H9 (cell line): ENCODE data around the gene CCDC33. TPM values are rescaled to one million over a fixed set of nuclear protein-coding genes. Genes with fewer than 3 reads are reported as not detected.

Experiments used
- DNase-seq: peaks from one replicate; pipeline ENCODE4 v3.0.0-alpha.2; 2017
- H2AFZ ChIP-seq: one replicate; pipeline ENCODE4 v1.6.1; 2013; ENCODE audit warnings: mild to moderate bottlenecking, low read length, control low read depth, moderate library complexity
- H2AK5ac ChIP-seq: 2 replicates; pipeline ENCODE4 v1.6.1; 2013; ENCODE audit warnings: low read length, control low read depth, mixed read lengths; ENCODE audit not compliant: insufficient read length
- H2BK120ac ChIP-seq: one replicate; pipeline ENCODE4 v1.6.1; 2013; ENCODE audit warnings: low read depth, mild to moderate bottlenecking, low read length, control low read depth, inconsistent platforms; ENCODE audit not compliant: poor library complexity, severe bottlenecking
- H2BK12ac ChIP-seq: 2 replicates; pipeline ENCODE4 v1.6.1; 2013; ENCODE audit warnings: low read length, control low read depth, mixed read lengths, low read depth; ENCODE audit not compliant: insufficient read length
- H2BK15ac ChIP-seq: 2 replicates; pipeline ENCODE4 v1.6.1; 2013; ENCODE audit warnings: low read depth, low read length, control low read depth
- H2BK20ac ChIP-seq: one replicate; pipeline ENCODE4 v1.6.1; 2013; ENCODE audit warnings: low read depth, mild to moderate bottlenecking, low read length, control low read depth, inconsistent platforms; ENCODE audit not compliant: poor library complexity, severe bottlenecking
- H2BK5ac ChIP-seq: 2 replicates; pipeline ENCODE4 v1.6.1; 2013; ENCODE audit warnings: low read length, control low read depth, mixed read lengths; ENCODE audit not compliant: insufficient read length
- H3K14ac ChIP-seq: 2 replicates; pipeline ENCODE4 v1.6.1; 2013; ENCODE audit warnings: low read length, control low read depth; ENCODE audit not compliant: insufficient read depth
- H3K18ac ChIP-seq: 2 replicates; pipeline ENCODE4 v1.6.1; 2013; ENCODE audit warnings: low read depth, mild to moderate bottlenecking, mixed read lengths, low read length, control low read depth; ENCODE audit not compliant: insufficient read length
- H3K23ac ChIP-seq: 2 replicates; pipeline ENCODE4 v1.6.1; 2013; ENCODE audit warnings: low read length, control low read depth, mixed read lengths, low read depth; ENCODE audit not compliant: insufficient read length
- H3K23me2 ChIP-seq: 2 replicates; pipeline ENCODE4 v1.6.1; 2013; ENCODE audit warnings: low read depth, mild to moderate bottlenecking, mixed read lengths, low read length, control low read depth; ENCODE audit not compliant: insufficient read length, poor library complexity, severe bottlenecking
- H3K27ac ChIP-seq: 2 replicates; pipeline ENCODE4 v1.5.1; 2013; ENCODE audit warnings: low read length, control low read depth, mixed read lengths, low read depth; ENCODE audit not compliant: insufficient read length
- H3K27me3 ChIP-seq: 2 replicates; pipeline ENCODE4 v1.6.1; 2013; ENCODE audit warnings: low read length, control low read depth, inconsistent platforms; ENCODE audit not compliant: insufficient read depth
- H3K4ac ChIP-seq: 2 replicates; pipeline ENCODE4 v1.6.1; 2013; ENCODE audit warnings: low read depth, mild to moderate bottlenecking, control low read depth, inconsistent platforms, low read length, moderate library complexity
- H3K4me1 ChIP-seq: 2 replicates; pipeline ENCODE4 v1.6.1; 2013; ENCODE audit warnings: low read length, control low read depth, inconsistent platforms; ENCODE audit not compliant: insufficient read depth
- H3K4me2 ChIP-seq: 2 replicates; pipeline ENCODE4 v1.6.1; 2013; ENCODE audit warnings: low read length, control low read depth, mixed read lengths; ENCODE audit not compliant: insufficient read length, insufficient read depth
- H3K56ac ChIP-seq: 2 replicates; pipeline ENCODE4 v1.6.1; 2013; ENCODE audit warnings: low read depth, mild to moderate bottlenecking, mixed read lengths, low read length, control low read depth; ENCODE audit not compliant: insufficient read length
- H3K79me1 ChIP-seq: 2 replicates; pipeline ENCODE4 v1.6.1; 2013; ENCODE audit warnings: low read depth, mild to moderate bottlenecking, moderate library complexity, low read length, control low read depth, inconsistent platforms; ENCODE audit not compliant: insufficient read depth, poor library complexity, severe bottlenecking
- H3K79me2 ChIP-seq: 2 replicates; pipeline ENCODE4 v1.6.1; 2013; ENCODE audit warnings: low read length, control low read depth, inconsistent platforms; ENCODE audit not compliant: insufficient read depth
- H3K9ac ChIP-seq: 2 replicates; pipeline ENCODE4 v1.6.1; 2013; ENCODE audit warnings: low read length, control low read depth, mixed read lengths; ENCODE audit not compliant: insufficient read length; ENCODE audit errors: extremely low read depth
- H3K9me3 ChIP-seq: one replicate; pipeline ENCODE4 v1.6.1; 2013; ENCODE audit warnings: low read depth, low read length, inconsistent platforms; ENCODE audit not compliant: control insufficient read depth
- H3T11ph ChIP-seq: one replicate; pipeline ENCODE4 v1.6.1; 2013; ENCODE audit warnings: mild to moderate bottlenecking, low read length, control low read depth, inconsistent platforms
- H4K20me1 ChIP-seq: one replicate; pipeline ENCODE4 v1.6.1; 2013; ENCODE audit not compliant: control insufficient read depth, insufficient read length, insufficient read depth
- H4K5ac ChIP-seq: 2 replicates; pipeline ENCODE4 v1.6.1; 2013; ENCODE audit warnings: low read depth, mild to moderate bottlenecking, mixed read lengths, low read length, control low read depth; ENCODE audit not compliant: insufficient read length
- H4K8ac ChIP-seq: replicated peaks from 2 replicates; pipeline ENCODE4 v1.6.1; 2013; ENCODE audit warnings: low read length, control low read depth, mixed read lengths, low read depth; ENCODE audit not compliant: insufficient read length
- H4K91ac ChIP-seq: 2 replicates; pipeline ENCODE4 v1.6.1; 2013; ENCODE audit warnings: low read depth, mild to moderate bottlenecking, moderate library complexity, mixed read lengths, low read length, control low read depth; ENCODE audit not compliant: insufficient read length
- H3K27ac Mint-ChIP-seq, 3 experiments: 2 replicates in 2 of 3; 3 replicates in 1 of 3; pipeline ENCODE4 v1.8.0; 2020 to 2021; ENCODE audit warnings: mixed read lengths in 3 of 3, mild to moderate bottlenecking in 1 of 3, moderate library complexity in 1 of 3
- H3K27me3 Mint-ChIP-seq: 2 replicates; pipeline ENCODE4 v1.8.0; 2021; ENCODE audit warnings: low read depth, mild to moderate bottlenecking, moderate library complexity, mixed read lengths
- H3K36me3 Mint-ChIP-seq, 3 experiments: 2 replicates in 2 of 3; 3 replicates in 1 of 3; pipeline ENCODE4 v1.8.0; 2020 to 2021; ENCODE audit warnings: low read depth in 3 of 3, mixed read lengths in 3 of 3; ENCODE audit not compliant: insufficient read depth in 1 of 3
- H3K4me1 Mint-ChIP-seq, 2 experiments: 2 replicates each; pipeline ENCODE4 v1.8.0; 2020; ENCODE audit warnings: mixed read lengths in 2 of 2
- H3K4me3 Mint-ChIP-seq, 2 experiments: 2 replicates in 1 of 2; 3 replicates in 1 of 2; pipeline ENCODE4 v1.8.0; 2020 to 2021; ENCODE audit warnings: mild to moderate bottlenecking in 2 of 2, mixed read lengths in 2 of 2, moderate library complexity in 1 of 2
- H3K9me3 Mint-ChIP-seq, 2 experiments: 2 replicates in 1 of 2; 3 replicates in 1 of 2; pipeline ENCODE4 v1.8.0; 2020; ENCODE audit warnings: mild to moderate bottlenecking in 2 of 2, mixed read lengths in 2 of 2, moderate library complexity in 1 of 2
- WGBS: extraction: QIAGEN DNeasy Blood & Tissue Kit; methylation state at CpG from one replicate; pipeline ENCODE4 v1.1.7; 2013; ENCODE audit warnings: missing lambda C conversion rate, low lambda C conversion rate, mixed read lengths; ENCODE audit not compliant: insufficient read length; ENCODE audit errors: extremely low coverage; 5-methylcytosine and 5-hydroxymethylcytosine counted together
- total RNA-seq: library from RNA; stranded (reverse); gene quantifications from 2 replicates; pipeline ENCODE4 v1.2.1, GENCODE V29; 2021
- TF ChIP-seq, protein P1 (sequence below): fragments of 200-600 bp; sonication (generic); conservative IDR thresholded peaks from 3 replicates; pipeline ENCODE4 v1.8.0; 2021; ENCODE audit warnings: antibody characterized with exemption, mild to moderate bottlenecking

Gene CCDC33
- total RNA-seq, 1 experiment from 2014 or later: 4.6 TPM

DNA sequence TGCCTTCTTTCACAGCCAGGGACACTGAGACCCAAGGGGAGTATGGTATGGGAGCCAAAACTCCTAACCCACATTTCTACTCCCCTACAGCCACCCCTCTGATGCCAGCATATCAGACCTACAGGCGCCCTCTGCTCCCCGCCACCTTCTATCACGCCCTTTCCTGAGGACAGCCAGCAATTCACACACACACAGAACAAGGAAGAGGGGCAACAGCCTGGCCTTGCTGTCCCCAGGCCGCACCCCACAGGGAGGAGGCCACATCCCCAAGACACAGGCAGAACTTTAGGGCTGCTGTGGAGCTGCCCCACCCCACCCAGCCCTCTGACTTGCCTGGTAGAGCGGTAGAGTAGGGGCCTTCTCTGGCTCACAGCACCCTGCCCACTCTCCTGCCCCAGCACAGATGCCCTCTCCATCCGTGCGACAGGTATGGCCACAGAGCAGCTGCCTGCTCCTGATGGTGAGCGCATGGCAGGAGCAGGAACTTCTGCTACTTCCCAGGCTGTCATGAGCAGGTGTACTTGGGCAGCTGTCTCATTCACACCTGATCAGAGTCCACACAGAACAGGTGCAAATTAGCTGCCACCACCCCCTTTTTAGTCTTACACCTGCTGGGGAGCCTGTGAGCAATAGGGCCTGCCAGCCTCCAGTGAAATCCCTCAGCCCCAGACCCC, 33.4 kb downstream of the CCDC33 start:
- Mint-ChIP-seq H3K9me3 (no peaks in the 10 kb centered on the region; a peak in 2 of 5 replicates), H3K27ac (no peak overlapping the region), H3K4me1 (peaks cover 7 to 15% of the 10 kb centered on the region in 2 experiments), H3K4me3 (no peak overlapping the region), H3K27me3 (peaks cover 50% of the 10 kb centered on the region), H3K36me3 (no peaks in the 10 kb centered on the region; a peak in 1 of 7 replicates)
- Histone ChIP-seq H2BK20ac (no peak overlapping the region), H3K14ac (no peak overlapping the region; the same call in 1 of the 2 replicates), H3K27me3 (no peaks in the 10 kb centered on the region), H3K4me1 (peaks cover 3% of the 10 kb centered on the region; the same call in 1 of the 2 replicates), H3K9ac (no peak overlapping the region), H3K56ac (no peak overlapping the region), H3K23me2 (no peaks in the 10 kb centered on the region), H3K9me3 (no peaks in the 10 kb centered on the region), H3K27ac (no peak overlapping the region), H4K8ac (no peak overlapping the region), H3K18ac (no peak overlapping the region), H2AK5ac (no peak overlapping the region), H3K4ac (no peak overlapping the region), H3K79me1 (no peaks in the 10 kb centered on the region), H3T11ph (no peak overlapping the region), H3K79me2 (no peaks in the 10 kb centered on the region), H2AFZ (no peak overlapping the region), H2BK5ac (no peak overlapping the region), H3K23ac (no peak overlapping the region), H2BK15ac (no peak overlapping the region), H4K5ac (no peak overlapping the region), H2BK120ac (no peak overlapping the region), H4K91ac (no peak overlapping the region), H4K20me1 (no peaks in the 10 kb centered on the region), H3K4me2 (no peak overlapping the region), H2BK12ac (no peak overlapping the region)
- WGBS: no CpG with 5 or more reads among the region's 8 CpGs
- TF ChIP-seq, protein P1, sequence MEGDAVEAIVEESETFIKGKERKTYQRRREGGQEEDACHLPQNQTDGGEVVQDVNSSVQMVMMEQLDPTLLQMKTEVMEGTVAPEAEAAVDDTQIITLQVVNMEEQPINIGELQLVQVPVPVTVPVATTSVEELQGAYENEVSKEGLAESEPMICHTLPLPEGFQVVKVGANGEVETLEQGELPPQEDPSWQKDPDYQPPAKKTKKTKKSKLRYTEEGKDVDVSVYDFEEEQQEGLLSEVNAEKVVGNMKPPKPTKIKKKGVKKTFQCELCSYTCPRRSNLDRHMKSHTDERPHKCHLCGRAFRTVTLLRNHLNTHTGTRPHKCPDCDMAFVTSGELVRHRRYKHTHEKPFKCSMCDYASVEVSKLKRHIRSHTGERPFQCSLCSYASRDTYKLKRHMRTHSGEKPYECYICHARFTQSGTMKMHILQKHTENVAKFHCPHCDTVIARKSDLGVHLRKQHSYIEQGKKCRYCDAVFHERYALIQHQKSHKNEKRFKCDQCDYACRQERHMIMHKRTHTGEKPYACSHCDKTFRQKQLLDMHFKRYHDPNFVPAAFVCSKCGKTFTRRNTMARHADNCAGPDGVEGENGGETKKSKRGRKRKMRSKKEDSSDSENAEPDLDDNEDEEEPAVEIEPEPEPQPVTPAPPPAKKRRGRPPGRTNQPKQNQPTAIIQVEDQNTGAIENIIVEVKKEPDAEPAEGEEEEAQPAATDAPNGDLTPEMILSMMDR: no peak
- no peak for DNase-seq
